ENCODE data around the gene KIAA0753. TPM values are rescaled to one million over a fixed set of nuclear protein-coding genes. Genes with fewer than 3 reads are reported as not detected.
A peak's percentile ranks its signal among the peaks of the same experiment; 100 is the strongest.

The KIAA0753 gene
- total RNA-seq, 1 experiment from 2014 or later = 13.0 TPM

- TF ChIP-seq CTCF (IDR thresholded peaks at IDR 0.05) = no peak
- TF ChIP-seq POLR2AphosphoS5 (IDR thresholded peaks at IDR 0.05; ENCODE audit: low read depth, low read length) = peak; percentile 80
- no peak for TF ChIP-seq SIN3A (IDR thresholded peaks at IDR 0.05; ENCODE audit: borderline replicate concordance, insufficient read depth, low read depth, low read length)
- TF ChIP-seq, protein P1, sequence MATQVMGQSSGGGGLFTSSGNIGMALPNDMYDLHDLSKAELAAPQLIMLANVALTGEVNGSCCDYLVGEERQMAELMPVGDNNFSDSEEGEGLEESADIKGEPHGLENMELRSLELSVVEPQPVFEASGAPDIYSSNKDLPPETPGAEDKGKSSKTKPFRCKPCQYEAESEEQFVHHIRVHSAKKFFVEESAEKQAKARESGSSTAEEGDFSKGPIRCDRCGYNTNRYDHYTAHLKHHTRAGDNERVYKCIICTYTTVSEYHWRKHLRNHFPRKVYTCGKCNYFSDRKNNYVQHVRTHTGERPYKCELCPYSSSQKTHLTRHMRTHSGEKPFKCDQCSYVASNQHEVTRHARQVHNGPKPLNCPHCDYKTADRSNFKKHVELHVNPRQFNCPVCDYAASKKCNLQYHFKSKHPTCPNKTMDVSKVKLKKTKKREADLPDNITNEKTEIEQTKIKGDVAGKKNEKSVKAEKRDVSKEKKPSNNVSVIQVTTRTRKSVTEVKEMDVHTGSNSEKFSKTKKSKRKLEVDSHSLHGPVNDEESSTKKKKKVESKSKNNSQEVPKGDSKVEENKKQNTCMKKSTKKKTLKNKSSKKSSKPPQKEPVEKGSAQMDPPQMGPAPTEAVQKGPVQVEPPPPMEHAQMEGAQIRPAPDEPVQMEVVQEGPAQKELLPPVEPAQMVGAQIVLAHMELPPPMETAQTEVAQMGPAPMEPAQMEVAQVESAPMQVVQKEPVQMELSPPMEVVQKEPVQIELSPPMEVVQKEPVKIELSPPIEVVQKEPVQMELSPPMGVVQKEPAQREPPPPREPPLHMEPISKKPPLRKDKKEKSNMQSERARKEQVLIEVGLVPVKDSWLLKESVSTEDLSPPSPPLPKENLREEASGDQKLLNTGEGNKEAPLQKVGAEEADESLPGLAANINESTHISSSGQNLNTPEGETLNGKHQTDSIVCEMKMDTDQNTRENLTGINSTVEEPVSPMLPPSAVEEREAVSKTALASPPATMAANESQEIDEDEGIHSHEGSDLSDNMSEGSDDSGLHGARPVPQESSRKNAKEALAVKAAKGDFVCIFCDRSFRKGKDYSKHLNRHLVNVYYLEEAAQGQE (IDR thresholded peaks at IDR 0.05; ENCODE audit: insufficient read depth in 1 of 2, low read depth in 2 of 2, low read length in 1 of 2) = no peak
- Histone ChIP-seq H3K9me3 (ENCODE audit: control insufficient read depth, insufficient read depth, low read depth, low read length) (no peaks in the 10 kb centered on the region), H3K27ac (ENCODE audit: low read length) (peak within 1 kb of the TSS; percentile 86), H3K4me3 (ENCODE audit: low read depth in 2 of 2, low read length in 2 of 2) (peak within 1 kb of the TSS; percentile 90 to 99), H3K27me3 (ENCODE audit: control insufficient read depth, insufficient read depth, low read length) (no peaks in the 10 kb centered on the region), H3K4me1 (ENCODE audit: control insufficient read depth, insufficient read depth, low read length) (peaks cover 23% of the 10 kb centered on the region; the same call in 1 of the 2 replicates), H3K36me3 (ENCODE audit: control insufficient read depth, insufficient read depth, low read length) (peaks cover 13% of the 10 kb centered on the region)
- ChIA-PET POLR2A (interaction anchor here (0.7 kb wide), 1 partner anchor 10 kb away, joined by 6 read pairs; no protein-coding TSS in a partner anchor), CTCF (interaction anchor here (0.6 kb wide), 2 partner anchors 150 to 192 kb away, joined by 3 read pairs; no protein-coding TSS in a partner anchor)
- in situ Hi-C loops (cut with HindIII; ENCODE audit: low pct_unique_long_range_greater_than_20kb, low sequenced_read_pairs) = no loop called here
- ATAC-seq (peak; percentile 96), DNase-seq (ENCODE audit: low read depth, low spot score) (no peak)
- intact Hi-C loops (cut with micrococcal nuclease; ENCODE audit: unreplicated experiment) = no loop called here
- BruUV-seq (replicated peaks) = no TSS peak
Observed at GRCh38 chr17:6651354-6651918, 10.9 kb upstream of the KIAA0753 start, which contains the start of the genes C17orf100 and MED31. TSS of gene C17orf100 (plus strand) at chr17:6651762. CDS start at chr17:6651914, 152 bp downstream. TSS of gene MED31 (minus strand) at chr17:6651605. CDS start at chr17:6651528, 77 bp downstream.

GRCh38 chr17:6648181-6648580 is 7.7 kb upstream of the KIAA0753 start:
- in situ Hi-C loops (cut with HindIII; ENCODE audit: low pct_unique_long_range_greater_than_20kb, low sequenced_read_pairs) (no loop called here), intact Hi-C loops (cut with micrococcal nuclease; ENCODE audit: unreplicated experiment) (no loop called here)
- H3K4me1 ChIP-seq (ENCODE audit: control insufficient read depth, insufficient read depth, low read length) = peaks cover 13% of the 10 kb centered on the region; the same call in 1 of the 2 replicates
- DNase-seq (ENCODE audit: low read depth, low spot score) (no peak), ATAC-seq (no peak)
- ChIA-PET POLR2A (no interaction called here), CTCF (interaction anchor here (0.6 to 1.1 kb wide), 2 partner anchors 166 to 175 kb away, joined by 3 to 4 read pairs; no protein-coding TSS in a partner anchor)
- peaks cover 18% of the 10 kb centered on the region for H3K36me3 ChIP-seq (ENCODE audit: control insufficient read depth, insufficient read depth, low read length)
- no peak overlapping the region for H3K27ac ChIP-seq (ENCODE audit: low read length)
- no peaks in the 10 kb centered on the region for H3K27me3 ChIP-seq (ENCODE audit: control insufficient read depth, insufficient read depth, low read length)
- H3K4me3 ChIP-seq (ENCODE audit: low read depth in 2 of 2, low read length in 2 of 2) = no peak overlapping the region
- no peak for TF ChIP-seq TCF7L2 (IDR thresholded peaks at IDR 0.05; ENCODE audit: low read depth, low read length)
- TF ChIP-seq CTCF (IDR thresholded peaks at IDR 0.05) = peak; percentile 50
- no peak for TF ChIP-seq POLR2AphosphoS5 (IDR thresholded peaks at IDR 0.05; ENCODE audit: low read depth, low read length)
- no peak for TF ChIP-seq SIN3A (IDR thresholded peaks at IDR 0.05; ENCODE audit: borderline replicate concordance, insufficient read depth, low read depth, low read length)
- TF ChIP-seq, protein P1 (IDR thresholded peaks at IDR 0.05; ENCODE audit: insufficient read depth in 1 of 2, low read depth in 2 of 2, low read length in 1 of 2) = no peak
- no TSS peak for BruUV-seq (replicated peaks)
- H3K9me3 ChIP-seq (ENCODE audit: control insufficient read depth, insufficient read depth, low read depth, low read length) = no peaks in the 10 kb centered on the region

Measured in Panc1 (cell line).